GM20000 (cell line): ENCODE results near the gene PLPP3.

Experiments used
- DNase-seq: peaks from one replicate; pipeline ENCODE4 v3.0.0; 2012; ENCODE audit warnings: low spot score
- TF ChIP-seq, protein P1 (sequence below): IDR thresholded peaks from 2 replicates; pipeline ENCODE4 v1.5.1; 2012; ENCODE audit warnings: mild to moderate bottlenecking, control low read depth; ENCODE audit errors: extremely low read depth, missing control alignments

The PLPP3 gene

DNA sequence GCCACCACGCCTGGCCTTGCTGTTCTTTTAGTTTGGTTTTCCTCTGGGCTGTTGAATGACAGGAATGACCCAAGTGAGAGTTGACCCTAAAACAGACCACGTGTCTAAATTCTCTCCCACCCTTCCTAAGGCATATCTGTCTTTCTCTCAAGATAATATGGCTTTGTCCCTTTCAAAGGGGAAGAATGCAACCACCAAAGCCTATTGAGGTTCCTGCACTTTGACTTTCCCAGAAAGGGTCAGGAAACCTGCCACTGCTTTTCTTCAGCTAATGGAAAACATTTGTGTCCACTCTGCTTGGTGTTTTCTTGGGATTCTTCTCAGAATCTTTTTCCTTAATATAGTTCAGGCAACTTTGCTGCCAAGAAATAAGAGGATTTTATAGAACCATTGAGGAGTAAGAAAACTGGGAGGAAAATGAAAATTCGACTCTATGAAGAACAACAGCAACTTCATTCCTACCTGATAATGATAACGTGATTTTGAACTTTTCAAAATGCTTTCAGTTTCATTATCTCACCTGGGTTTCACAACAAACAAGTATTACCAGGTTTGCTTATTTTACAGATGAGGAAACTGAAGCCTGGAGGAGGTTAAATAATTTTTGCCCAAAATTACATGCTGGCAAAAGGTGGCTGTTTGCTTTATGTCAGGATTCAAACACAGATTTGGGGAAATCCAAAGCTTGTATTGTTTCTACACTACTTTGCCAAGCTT is 6.9 kb downstream of the PLPP3 start:
- DNase-seq: no peak
- TF ChIP-seq, protein P1, sequence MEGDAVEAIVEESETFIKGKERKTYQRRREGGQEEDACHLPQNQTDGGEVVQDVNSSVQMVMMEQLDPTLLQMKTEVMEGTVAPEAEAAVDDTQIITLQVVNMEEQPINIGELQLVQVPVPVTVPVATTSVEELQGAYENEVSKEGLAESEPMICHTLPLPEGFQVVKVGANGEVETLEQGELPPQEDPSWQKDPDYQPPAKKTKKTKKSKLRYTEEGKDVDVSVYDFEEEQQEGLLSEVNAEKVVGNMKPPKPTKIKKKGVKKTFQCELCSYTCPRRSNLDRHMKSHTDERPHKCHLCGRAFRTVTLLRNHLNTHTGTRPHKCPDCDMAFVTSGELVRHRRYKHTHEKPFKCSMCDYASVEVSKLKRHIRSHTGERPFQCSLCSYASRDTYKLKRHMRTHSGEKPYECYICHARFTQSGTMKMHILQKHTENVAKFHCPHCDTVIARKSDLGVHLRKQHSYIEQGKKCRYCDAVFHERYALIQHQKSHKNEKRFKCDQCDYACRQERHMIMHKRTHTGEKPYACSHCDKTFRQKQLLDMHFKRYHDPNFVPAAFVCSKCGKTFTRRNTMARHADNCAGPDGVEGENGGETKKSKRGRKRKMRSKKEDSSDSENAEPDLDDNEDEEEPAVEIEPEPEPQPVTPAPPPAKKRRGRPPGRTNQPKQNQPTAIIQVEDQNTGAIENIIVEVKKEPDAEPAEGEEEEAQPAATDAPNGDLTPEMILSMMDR: no peak

DNA sequence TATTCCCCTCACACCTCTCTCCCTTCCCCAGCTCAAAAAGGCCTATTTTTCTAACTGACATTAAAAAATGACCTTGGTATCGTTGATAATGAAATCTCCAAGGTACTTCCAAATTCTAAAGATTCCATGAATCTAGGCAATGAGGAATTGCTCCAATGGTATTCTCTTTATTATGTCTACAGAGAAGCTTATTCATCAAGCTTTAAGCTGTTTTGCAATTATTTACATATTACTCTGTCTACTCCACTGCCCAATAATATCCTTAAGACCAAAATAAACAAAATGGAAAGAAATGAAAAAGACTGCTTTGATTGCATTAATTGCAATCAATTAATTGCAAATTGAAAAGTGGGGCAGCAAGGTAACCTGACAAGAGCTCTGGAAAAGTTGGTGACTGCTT is 7.9 kb downstream of the PLPP3 start:
- TF ChIP-seq, protein P1: no peak
- no peak for DNase-seq

DNA sequence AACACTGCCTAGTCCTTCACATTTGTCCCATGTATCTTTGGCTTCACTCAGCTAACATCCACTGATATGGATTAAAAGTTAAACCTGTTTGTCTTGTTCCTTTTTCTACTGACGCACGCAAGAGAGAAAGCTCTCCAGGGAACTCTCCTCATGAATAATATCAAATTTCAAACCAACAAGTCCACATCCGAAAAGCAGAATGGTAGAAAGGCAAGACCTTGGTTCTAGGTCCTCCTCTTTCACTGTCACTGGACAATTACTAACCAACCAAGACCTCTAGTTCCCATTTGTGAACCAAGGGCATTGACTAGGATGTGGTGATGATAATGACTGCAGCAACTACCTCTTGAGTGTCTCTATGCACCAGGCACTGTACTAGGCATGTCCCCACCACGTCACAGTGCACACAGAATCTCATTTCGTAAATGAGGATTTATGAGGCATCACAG is 8.4 kb downstream of the PLPP3 start:
- TF ChIP-seq, protein P1: no peak

DNA sequence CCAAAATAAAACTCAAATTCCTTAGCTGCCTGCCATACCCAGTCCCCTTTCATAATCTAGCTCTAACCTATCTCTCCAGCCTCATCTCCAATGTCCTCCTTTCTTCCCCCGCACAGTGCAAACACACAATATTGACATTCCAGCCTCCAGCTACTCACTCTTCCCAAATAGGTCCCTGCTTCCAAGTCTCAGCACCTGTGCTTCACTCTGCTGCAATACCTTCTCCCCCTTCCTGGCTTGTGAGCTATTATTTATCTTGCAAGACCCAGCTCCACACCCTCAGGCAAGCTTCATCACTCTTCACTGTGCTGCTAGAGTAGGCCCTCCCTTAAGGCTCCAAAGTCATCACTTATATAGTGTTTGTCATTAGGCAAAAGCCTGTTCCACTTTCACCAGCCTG is 9.7 kb downstream of the PLPP3 start:
- no peak for DNase-seq

More for the DNA sequence above, 8.4 kb downstream of the PLPP3 start:
- DNase-seq: no peak

DNA sequence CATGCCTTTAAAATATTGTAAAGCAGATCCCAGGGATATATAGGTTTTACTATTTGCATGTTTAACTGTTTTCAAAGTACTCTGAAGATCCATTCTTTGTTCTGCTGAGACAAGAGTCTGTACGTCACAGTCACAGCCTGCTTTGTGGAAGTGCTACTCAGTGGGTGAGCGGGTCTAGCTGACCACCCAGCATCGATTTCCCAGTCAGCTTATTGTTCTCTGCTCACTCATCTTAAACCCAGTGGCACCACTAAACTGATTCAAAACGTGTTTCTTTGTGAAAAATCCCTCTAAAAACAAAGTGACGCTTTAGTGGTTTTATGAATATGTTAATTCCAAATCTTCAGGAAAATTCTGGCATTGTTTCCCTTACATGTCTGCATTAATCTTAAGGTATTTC is 12.4 kb downstream of the PLPP3 start:
- no peak for DNase-seq
- TF ChIP-seq, protein P1: no peak

More for the DNA sequence above, 9.7 kb downstream of the PLPP3 start:
- TF ChIP-seq, protein P1: no peak

DNA sequence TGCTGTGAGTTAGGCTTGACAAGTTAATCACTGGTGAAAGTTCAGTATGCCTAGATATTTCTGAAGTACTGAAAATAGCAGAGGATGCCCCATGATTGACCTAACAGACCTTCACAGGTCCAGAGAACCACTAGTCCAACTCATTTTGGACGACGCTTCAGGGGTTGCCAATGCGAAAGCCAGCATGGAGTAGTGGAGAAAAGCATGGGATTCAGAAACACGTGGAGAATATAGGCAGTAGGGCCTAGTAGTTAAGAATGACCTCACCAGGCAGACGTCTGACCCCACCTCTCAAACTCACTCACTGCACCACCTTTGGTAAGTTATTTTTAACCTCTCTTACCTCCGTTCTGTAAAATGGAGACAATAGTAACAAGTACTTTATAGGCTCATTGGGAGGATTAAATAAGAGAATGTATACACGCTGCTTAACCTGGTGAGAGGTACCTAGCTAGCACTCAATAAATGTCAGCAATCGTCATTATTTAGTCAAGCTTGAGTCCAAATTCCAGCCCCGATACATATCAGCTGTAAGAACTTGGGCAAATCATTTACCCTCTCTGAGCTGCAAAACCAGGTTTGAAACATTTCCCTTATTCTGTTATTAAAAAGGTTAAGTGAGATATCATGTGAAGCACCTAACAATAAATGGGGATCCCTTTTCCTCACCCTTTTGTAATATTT is 13.2 kb downstream of the PLPP3 start:
- TF ChIP-seq, protein P1: no peak
- no peak for DNase-seq

DNA sequence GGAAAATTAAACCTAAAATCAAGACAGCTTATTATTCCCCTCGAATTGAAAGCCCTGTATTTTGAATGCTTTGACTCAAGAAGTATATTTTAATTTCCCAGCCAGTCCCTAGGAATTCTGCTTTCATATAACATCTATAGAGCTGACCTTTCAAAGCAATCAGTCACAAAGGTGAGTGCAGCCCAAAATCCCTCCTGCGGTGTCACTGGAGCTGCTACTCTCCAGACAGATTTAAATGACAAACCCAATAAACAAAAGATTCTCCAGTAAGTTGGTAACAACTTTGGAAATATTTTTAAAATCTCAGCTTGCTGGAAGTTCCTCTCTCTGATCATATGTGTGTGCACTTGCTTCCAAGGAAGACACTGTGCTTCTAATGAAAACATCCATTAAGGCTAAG is 14.7 kb downstream of the PLPP3 start:
- DNase-seq: no peak
- TF ChIP-seq, protein P1: no peak
